NCI-H526 treated with DMSO at 0.1 percent for 48 hours (cell line): Measurements from ENCODE around the gene PVALB.

ENCODE experiments used
- DNase-seq: peaks from one replicate; lab custom pipeline; 2025; lab: John Stamatoyannopoulos, UW

Gene PVALB

DNA sequence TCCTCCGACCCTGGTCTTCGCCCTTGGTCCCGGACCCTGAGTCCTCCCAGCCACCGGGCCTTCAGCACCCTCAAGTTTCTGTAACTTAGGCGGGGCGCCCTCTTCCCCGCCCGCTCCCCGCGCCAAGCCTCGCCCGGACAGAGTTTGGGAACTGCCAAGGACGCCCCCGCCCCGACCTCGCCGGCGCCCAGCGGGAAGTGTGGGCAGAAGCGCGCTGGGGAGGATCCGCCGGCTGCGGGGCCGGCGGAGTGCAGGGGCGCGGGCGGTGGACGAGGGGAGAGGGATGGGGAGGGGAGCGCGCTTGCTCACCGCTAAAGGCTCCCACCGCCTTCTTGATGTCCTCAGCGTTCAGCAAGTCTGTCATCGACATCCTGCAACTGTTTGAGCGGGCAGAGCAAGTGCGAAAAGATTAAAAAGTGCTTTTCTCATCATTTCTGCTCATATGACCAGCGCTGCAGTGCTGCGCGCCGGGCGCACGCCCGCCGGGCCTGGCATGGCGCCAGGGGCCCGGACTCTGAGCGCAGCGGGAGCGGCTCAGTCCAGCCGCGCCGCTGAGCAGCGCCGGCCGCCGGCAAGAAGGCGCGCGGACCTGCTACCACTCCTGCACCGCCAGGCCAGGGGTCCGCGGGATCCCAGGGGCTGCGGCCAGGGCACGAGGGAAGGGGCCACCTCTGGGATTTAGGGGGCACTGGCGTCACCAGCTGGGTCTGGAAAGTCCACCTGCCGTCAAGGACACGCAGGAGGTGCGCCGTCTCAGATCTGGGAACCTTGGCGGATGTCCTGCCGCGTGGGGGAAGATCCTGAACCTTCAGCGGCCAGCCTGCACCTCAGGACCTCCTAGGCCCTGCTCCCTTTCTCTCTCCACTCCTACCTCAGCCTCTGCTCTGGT, at the start of gene PVALB:
PVALB (minus strand) TSS at position 400 of the 889 bp plus-strand sequence; CDS start at position 370, 30 bp downstream.
- DNase-seq, result no peak

DNA sequence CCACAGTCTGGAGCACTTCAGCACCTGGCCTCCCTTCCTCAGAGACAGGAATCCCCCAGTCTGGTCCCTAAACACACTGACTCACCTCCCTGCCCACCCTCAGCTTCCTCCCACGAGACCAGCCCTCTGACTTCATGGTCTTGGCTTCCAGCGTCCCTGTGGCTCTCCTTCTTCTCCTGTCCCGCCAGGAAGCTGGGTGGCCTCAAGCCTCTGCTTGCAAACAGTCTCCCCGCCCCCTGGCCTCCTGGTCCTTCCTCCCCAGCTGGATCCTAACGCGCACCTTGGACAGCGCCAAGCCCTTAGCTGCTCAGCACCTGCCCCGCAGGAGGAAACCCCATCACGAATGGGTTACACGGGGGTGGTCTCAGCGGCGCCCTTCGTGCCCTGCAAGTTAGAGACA, 48.5 kb upstream of the PVALB start:
- DNase-seq, result no peak

DNA sequence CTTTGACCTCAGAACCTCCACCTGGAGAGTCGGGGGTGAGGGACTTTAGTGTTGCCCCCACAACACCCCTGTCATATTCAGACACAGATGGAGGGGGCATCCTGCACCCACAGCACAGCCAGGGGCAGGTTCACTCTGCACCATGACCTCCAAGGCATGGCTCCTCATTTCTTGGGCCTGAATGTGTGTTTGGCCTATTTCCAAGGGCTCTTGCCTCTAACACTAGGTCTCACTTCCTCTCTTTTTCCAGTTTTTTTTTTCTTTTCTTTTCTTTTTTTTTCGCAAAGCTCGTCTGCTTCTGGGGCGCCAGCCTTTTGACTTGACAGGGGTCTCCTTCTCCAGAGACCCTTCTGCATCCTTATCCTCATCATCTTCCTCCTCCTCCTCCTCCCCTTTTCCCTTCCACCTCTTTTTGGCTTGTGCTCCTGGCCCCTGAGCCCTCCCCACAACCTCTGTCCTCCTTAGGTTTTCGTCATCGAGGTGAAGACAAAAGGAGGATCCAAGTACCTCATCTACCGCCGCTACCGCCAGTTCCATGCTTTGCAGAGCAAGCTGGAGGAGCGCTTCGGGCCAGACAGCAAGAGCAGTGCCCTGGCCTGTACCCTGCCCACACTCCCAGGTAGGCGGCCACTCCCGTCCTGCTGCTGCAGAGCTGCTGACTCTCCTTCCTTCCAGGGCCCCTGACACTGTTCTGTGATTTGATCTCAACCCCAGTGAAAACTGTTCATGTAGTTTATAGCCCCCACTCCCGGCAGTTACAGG, 47.8 kb upstream of the PVALB start:
- DNase-seq, result no peak

DNA sequence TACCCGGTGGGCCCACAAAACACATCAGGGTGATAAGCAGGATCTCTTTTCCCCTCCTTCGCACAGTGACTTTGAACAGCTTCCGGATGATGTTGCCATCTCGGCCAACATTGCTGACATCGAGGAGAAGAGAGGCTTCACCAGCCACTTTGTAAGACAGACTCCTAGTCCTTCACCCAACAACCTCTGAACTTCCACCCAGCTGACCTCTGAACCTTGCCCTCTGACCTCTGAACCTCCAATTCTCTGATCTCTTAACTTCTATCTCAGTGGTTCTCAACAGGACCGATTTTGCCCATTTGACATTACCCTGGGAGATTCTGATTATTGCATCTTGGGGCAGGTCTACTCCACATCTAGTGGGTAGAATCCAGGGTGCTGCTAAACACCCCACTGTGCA, 47.1 kb upstream of the PVALB start:
- DNase-seq, result no peak

DNA sequence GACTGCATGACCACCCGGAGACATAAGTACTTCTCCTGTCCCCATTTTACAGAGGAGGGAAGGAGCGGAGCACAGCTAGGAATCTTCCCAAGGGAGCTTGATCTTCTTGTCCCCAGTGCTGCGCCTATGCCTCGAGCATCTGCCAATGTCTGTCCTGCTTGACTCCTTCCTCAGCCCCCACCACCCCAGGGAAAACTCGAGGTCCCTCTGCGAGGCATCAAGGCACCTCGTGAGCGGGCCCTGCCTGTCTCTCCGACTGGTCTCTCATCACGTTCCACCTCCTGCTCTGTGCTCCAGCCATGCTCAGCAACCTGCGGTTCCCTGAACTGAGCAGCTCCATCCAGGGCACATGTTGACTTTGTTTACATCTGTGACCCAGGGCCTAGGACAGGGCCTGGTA, 46.4 kb upstream of the PVALB start:
- no peak for DNase-seq

DNA sequence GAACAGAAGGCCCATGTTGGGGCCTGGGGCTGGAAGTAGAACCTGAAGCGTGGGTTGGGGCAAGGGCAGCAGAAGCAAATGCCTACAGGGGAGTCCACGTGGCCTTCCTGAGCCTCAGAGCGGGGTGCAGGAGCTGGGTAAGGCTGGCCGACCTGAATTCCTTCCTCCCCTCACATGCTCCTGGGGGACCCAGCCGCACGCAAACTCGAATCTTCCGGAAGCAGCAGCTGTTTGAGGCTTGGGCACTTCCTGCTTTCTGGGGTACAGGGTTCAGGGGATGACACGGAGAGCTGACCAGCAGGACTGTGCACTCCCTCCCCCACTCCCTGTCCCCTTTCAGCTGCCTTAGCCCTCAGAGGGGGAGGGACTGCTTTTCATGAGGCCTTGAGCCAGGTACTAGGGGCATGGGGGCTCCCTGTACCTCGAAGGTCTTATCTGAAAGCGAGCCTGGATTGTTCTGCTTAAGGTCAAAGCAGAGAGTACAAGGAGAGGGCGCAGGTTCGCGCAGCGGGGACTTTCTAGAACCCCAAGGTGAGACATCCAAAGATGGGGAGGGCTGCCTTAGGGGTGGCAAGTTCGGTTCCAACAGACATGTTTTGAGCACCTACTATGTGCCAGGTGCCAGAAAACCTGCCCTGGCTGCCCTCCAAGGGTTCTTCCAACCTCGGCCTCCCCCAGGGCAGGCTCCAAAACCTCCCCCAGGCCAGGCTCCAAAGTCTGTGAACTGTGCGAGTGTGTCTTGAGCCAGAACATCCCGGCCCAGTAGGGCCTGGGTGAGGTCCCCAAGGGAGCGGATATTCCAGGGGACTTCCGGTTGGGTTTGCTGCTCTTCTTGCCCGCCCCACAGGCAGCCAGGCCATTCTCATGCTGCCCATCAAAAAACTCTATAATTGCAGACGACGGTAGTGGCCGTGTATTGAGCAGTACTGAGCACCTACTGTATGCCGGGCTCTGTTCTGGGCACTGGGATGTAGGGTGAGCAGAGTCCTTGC, 45.7 kb upstream of the PVALB start:
- DNase-seq, result no peak

- DNase-seq, result no peak
Observed at GRCh38 chr22:36860821-36861659, 44.2 kb upstream of the PVALB start, which contains the start of gene NCF4. Gene NCF4, plus strand, starts transcription at chr22:36861006. Its CDS starts 166 bp downstream, at chr22:36861172.

DNA sequence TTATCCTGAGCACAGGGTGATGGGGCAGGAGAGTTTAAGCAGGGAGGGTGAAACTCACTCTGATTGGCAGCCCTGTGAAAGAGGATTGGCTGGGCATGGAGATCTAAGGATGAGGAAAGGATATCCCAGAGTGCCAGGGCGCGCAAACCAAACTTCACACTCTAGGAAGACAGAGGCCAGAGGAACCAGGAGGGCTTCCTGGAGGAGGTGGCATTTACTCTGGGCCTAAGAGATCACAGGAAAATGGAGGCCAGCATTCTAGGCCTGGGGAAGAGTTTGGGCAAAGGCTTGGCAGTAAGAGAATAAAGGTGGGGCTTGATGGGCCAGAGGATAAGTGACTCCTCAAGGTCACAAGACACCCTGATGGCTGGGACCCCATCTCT, 43.6 kb upstream of the PVALB start:
- DNase-seq, result no peak

DNA sequence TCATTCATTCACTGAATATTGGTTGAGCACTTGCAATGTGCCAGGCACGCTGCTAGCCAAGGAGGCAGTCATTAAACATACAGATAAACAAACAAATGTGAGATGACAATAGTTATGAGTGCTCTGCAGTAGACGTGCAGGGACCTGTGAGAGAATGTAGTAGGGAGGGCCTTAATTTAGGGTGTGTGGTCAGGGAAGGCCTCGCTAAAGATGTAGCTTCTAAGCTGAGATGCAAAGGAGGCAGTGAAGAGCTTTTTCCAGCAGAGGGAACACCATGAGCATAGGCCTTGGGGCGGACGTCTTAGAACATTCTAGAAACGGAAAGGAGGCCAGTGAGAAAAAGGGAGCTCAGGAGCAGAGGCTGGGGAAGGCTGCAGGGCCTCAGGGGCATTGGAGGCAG, 43.2 kb upstream of the PVALB start:
- no peak for DNase-seq

DNA sequence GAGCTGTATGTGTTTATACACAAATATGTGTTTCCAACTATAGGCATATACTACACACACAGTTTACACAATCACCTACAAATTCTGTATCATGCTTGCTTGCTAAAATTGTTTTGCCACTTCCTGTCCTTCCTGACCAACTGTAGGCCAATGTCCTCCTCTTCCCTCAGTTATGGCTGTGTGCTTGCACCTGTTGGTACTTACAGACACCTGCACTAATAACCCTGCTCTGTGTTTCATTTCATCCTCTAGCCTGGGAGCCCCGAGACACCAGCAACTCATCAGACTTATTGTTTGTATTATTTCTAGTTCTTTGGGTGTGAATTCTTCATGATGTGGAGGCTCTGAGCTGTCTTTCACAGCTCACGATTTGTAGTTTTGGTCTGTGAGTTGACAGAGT, 42.1 kb upstream of the PVALB start:
- no peak for DNase-seq

GRCh38 chr22:36858156-36858555, 41.3 kb upstream of the PVALB start:
- no peak for DNase-seq

DNA sequence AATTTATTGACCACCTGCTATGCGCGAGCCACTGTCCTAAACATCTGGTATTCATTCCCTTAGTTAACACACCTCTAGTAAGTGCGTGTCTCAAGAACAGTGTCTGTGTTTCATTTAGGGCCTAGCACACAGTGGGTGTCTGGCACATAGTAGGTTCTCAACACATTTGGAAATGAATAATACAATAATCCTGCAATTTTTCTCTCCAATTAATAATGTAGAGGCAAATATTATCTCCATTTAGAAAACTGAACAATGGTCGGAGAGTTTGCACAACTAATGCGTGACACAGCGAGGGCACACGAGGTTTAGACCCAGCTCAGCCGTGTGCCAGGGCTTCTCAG, 39.9 kb upstream of the PVALB start:
- no peak for DNase-seq

- peak; percentile 21 for DNase-seq
Observed at GRCh38 chr22:36856121-36856791, 39.4 kb upstream of the PVALB start.

- no peak for DNase-seq
Observed at GRCh38 chr22:36855478-36855877, 38.6 kb upstream of the PVALB start.

DNA sequence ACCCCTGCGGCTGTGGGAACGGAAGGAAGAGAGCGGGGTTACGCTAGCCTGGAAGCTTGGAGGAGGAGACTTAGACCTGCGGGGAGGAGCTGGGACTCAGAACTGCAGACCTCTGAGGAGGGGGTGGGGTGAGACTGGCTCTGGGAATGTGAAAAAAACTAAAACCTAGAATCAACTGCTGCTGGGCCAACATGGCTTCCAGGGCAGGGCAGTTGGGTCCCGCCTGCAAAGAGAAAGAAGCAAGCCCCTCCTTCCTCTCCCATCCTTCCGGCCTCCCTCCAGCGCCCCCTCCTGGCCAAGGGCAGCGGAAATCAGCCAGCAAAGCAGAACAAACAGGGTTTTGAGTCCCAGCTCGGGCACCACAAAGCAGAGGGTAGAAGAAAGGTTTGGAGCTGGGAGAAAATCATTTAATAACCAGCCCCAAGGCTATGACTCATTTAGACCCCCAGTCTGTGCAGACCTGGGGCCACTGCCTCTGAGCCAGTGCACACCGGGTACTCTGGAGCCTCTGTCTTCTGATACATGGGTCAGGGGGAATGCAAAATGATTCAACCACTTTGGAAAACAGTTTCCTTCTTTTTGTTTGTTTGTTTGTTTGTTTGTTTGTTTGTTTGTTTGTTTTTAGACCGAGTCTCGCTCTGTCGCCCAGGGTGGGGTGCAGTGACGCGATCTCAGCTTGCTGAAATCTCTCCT, 36.7 kb upstream of the PVALB start:
- peak; percentile 3 for DNase-seq

GRCh38 chr22:36852056-36852973, 35.5 kb upstream of the PVALB start:
- no peak for DNase-seq

- DNase-seq, result no peak
Observed at GRCh38 chr22:36850682-36851081, 33.8 kb upstream of the PVALB start.

GRCh38 chr22:36850056-36850455, 33.2 kb upstream of the PVALB start:
- no peak for DNase-seq

- no peak for DNase-seq
Observed at GRCh38 chr22:36846949-36847348, 30.1 kb upstream of the PVALB start.
